Left renal cortex interstitium (tissue), 4 donors: ENCODE results near the gene CDON. TPM values are rescaled to one million over a fixed set of nuclear protein-coding genes. Genes with fewer than 3 reads are reported as not detected.
"Not testable (repeated sequence)": the region's sequence is repeated elsewhere in the genome, so short reads cannot be mapped to it uniquely, and the experiment has no call there.

ENCODE experiments used
- DNase-seq, 4 donors: peaks; one replicate each; pipeline ENCODE4 v3.0.0-alpha.2; 2013; ENCODE audit warnings: low read depth in 4 of 4, low spot score in 2 of 4, missing footprints in 1 of 4
- polyA plus RNA-seq, 4 donors: library from polyadenylated mRNA; unstranded; fragments of 120-200 nt; gene quantifications; one replicate each; pipeline ENCODE4 v1.2.1, GENCODE V29; 2013; ENCODE audit not compliant: insufficient read length in 4 of 4

The CDON gene
- polyA plus RNA-seq, 4 donors = 17.9 to 29.2 (median 22.9) TPM

DNA sequence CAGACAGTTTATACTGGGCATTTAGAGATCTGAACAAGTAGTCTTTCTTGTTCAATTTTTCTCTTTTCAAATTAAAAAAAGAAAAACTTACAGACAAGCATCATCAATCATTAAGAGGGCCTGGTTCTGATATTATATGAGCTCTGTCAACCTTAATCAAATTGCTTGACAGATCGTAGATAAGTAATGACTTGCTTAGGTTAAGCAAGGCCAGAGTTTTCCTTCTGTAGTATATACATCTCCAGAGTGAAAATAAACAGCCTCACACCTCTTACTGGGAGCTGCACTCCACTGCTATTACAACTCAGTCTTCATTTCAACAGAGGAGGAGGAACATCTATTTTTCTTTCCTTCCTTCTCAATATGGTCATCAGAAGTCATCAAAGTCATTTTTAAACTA, 13.5 kb downstream of the CDON start:
- no peak for DNase-seq

DNA sequence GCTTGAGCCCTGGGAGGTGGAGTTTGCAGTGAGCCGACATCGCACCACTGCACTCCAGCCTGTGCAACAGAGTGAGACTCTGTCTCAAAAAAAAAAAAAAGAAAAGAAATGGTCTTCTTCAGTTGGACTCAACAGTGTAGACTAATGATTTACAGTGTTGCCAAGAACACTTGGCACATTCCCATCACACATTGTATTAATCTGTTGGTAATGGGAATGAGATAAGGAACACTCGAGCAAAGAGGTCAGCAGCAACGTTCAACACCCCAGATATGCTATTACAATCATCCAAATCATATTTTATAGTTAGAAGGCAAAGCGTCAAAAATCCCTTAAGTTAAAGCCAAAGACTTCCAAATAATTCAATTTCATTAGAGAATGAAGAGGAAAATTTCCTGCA, 14.5 kb downstream of the CDON start:
- DNase-seq = no peak

GRCh38 chr11:126046570-126047195, 16.0 kb downstream of the CDON start:
- no peak for DNase-seq

GRCh38 chr11:126039485-126040271, 23.0 kb downstream of the CDON start:
- no peak for DNase-seq

- DNase-seq = no peak
These were observed 26.9 kb downstream of the CDON start for GRCh38 chr11:126035718-126036117.

- DNase-seq = no peak
These were observed 27.7 kb downstream of the CDON start for GRCh38 chr11:126034933-126035425.

DNA sequence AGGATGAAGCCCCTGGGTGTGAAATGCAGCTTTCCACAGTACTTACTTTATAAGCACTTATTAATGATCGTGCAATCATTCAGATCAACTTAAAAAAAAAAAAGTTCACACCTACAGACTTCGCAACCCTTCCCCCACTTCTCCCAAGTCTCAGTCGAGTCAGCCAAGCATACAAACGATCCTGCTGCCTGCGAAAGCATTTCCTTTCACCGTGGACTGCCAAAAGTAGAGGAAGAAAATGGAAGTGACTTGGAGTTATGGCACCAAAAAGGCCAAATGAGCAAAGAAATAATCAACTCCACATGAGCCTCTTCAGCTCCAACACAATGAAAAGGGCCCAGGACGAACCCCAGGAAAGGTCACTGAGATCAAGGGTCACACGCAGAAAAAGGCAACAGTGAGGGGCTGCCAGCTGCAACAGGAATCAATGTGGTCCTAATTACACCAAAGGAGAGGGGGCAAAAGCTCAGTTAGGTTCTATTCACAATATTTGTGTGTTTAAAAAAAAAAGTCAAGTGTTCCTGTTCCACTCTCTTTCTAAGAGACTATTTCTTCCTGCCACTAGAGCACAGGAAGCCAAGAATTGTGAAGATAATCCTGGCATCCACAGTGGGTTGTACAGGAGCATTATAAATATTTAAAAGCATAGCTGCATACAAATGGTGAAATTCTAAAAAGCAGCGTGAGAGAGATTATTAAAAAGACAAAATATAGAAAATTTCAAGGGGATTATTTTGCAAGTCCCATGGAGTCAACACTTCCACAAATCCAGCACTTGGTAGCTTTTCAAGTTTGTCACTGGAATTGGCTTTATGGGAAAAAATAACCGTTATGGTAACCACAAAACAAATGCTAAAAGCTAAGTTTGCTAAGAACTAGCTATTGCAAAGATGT, 28.4 kb downstream of the CDON start:
- no peak for DNase-seq

DNA sequence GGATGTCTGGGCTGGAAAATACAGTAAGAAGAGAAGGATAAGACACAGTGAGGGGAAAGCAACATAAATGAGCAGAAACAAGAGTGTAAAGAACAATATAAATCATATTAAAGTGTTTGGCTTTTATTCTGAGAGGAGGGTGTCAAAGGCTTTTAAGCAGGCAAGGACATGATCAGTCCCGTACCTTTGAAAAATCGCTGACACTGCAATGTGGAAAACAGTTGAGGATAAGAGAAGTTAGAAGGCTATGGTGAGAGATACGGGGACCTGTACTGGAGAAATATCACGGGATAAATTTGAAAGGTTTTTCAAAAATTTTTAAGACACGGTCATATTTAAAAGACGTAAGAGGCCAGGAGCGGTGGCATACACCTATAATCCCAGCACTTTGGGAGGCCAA, 30.3 kb downstream of the CDON start:
- DNase-seq = no peak

DNA sequence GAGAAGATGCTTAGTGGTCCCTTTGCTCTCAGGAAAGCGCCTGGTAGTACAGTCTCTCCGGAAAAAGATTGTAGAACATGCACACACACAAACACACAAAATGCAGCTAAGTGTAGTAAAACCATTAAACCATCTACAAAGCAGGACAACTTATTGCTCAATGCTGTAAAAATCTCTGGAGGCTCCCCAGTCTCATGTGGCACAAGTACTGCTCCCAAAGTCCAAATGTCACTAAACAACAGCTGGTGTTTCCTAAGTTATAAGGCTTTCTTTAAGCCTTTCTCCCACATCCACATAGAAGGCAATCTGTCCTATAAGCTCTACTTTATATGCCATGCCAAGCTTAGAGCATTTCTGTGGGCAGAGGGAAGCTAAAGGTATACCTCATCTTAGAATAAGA, 32.9 kb downstream of the CDON start:
- DNase-seq = no peak

- DNase-seq = no peak
These were observed 33.4 kb downstream of the CDON start for GRCh38 chr11:126029237-126029636.

DNA sequence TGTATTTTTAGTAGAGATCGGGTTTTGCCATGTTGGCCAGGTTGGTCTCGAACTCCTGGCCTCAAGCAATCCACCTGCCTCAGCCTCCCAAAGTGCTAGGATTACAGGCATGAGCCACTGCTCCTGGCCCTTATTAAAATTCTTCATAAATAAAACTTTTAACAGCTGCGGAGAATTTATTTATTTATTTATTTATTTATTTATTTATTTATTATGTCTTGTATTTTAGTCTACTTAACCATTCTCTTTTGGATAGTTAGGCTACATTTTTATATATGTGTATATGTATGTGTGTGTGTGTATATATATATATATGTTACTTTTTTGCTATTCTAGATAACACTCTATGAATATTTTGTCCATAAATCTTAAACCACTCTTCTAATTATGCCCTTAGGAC, 34.1 kb downstream of the CDON start:
- not testable (repeated sequence) for DNase-seq

DNA sequence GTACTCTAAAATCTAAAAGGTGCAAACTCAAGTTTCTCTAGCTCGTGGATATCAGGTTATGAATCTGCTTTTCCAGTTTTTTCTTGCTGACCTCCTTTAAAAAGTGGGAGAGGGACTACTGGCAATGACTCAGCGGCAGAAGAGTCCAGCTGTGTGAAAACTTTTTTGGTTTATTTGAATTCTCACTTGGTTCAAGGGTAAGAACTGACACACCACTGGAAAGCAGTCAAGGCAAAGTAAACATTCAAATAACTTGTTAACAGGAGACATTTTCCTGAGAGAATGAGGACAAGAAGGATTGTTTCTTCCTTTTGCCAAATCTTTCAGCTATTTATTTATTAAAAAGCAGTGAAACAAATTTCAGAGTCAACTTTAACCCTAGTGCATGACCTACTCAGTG, 36.1 kb downstream of the CDON start:
- DNase-seq = no peak

- no peak for DNase-seq
These were observed 36.8 kb downstream of the CDON start for GRCh38 chr11:126025822-126026221.

GRCh38 chr11:126024123-126024522, 38.5 kb downstream of the CDON start:
- DNase-seq = no peak

DNA sequence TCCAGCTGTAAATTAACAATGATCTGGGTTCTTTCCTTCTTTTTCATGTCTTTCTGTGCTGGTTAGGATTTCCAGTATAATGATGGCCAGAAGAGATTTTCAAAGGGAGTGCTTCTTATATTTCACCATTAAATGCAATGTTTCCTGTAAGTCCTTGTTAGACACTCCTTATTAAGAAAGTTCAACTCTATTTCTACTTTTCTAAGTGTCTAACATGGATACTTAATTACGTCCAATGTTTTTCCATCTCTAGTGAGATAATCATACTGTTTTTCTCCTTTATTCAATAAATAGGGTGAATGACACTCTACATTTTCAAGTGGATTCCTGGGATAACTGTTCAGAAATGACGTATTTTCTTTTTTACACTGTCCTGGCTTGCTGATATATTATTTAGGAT, 49.8 kb downstream of the CDON start:
- no peak for DNase-seq

GRCh38 chr11:126011754-126012153, 50.9 kb downstream of the CDON start:
- DNase-seq = no peak

DNA sequence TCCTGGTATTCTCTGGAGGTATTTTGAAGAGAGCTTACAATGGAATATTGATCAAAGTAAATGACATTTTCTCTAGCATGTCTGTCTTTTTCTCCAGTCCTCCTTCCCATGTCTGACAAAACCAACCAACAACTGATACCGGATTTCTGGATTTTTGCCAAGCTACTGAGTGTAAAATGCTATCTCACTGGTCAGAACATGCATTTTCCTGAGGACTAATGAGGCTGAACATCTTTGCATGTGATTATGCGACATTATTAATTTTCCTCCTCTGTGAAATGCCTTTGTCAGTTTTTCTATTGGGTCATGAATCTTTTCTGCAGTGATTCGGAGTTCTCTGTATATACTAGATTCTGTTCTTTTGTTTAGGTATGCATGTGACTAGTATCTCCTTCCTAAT, 51.4 kb downstream of the CDON start:
- no peak for DNase-seq

DNA sequence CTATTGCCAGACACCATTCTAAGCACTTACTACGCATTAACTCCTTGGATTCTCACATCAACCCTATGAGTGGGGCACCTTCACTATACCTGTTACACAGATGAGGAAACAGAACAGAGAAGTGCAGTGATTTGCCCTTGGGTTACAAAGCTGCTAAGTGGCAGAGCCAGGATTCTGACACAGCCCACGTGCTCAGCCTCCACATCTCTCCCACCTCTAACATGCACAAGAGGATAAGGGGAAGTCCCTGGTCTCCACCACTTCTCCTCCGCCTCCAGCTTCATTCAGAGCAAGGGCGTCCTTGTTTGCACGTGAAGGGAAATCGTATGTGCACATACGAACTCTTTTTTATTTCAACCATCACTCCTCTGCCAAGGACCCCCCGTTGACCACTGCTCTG, 53.7 kb downstream of the CDON start:
- no peak for DNase-seq

DNA sequence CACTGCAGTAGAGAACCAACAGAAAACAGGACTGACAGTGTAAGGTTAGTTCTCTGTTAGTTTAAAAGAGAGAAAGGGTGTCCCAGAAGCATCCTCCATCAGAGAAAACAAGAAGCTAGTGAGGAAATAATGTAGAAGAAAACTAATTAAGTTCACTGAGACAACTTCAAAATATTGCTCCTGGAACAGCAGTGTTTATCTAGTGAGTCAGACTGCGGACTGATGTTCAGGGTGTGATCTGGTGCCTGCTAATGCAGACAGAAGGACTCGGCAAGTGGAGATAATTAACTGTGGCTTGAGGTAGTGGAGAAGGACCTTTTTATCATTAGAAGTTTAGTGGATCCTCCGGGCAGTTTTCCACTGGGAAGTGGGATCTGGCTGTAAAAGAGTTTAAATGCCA, 55.4 kb downstream of the CDON start:
- DNase-seq = no peak

DNA sequence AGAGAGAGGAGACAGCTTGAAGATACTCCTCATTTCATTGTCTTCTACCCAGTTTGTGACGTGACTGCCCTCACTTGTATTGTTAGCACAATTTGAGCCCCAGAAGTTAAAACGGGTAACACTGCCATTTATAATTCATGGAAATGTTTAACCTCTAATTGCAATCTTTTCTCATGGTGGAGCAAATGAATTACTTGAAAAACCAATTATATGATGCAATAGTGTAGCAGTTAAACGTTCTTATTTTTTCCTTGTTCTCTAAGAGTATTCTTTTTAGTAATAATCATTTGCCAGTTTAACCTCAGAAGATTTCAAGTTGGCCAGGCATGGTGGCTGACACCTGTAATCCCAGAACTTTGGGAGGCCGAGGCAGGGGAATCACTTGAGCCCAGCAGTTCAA, 56.6 kb downstream of the CDON start:
- no peak for DNase-seq

GRCh38 chr11:126002181-126002580, 60.5 kb downstream of the CDON start:
- DNase-seq = no peak
